Body of pancreas (tissue), 4 donors: ENCODE data around the gene RIPK1. TPM values are rescaled to one million over a fixed set of nuclear protein-coding genes. Genes with fewer than 3 reads are reported as not detected.
"Not testable (repeated sequence)": the region's sequence is repeated elsewhere in the genome, so short reads cannot be mapped to it uniquely, and the experiment has no call there.

ENCODE experiments used
- ATAC-seq: fragments of 150-250 bp; one replicate; pipeline ENCODE4 v1.9.1; 2016
- DNase-seq, 4 donors: peaks; one replicate each; pipeline ENCODE4 v3.0.0-alpha.2; 2019
- H3K27ac ChIP-seq, 4 donors: fragments of 200-600 bp; sonication (generic); 1 replicate in 3 of 4; 2 replicates in 1 of 4; pipeline versions ENCODE4 v1.5.1 to v1.6.1; 2016 to 2019; ENCODE audit warnings: mild to moderate bottlenecking in 1 of 4, mixed read lengths in 1 of 4, moderate library complexity in 1 of 4
- H3K27me3 ChIP-seq, 2 donors: fragments of 200-600 bp; sonication (generic); one replicate each; pipeline ENCODE4 v1.6.0; 2016; ENCODE audit warnings: mild to moderate bottlenecking in 1 of 2
- H3K36me3 ChIP-seq, 2 donors: fragments of 200-600 bp; sonication (generic); replicated peaks in 1 of 2; 2 replicates each; pipeline ENCODE4 v1.5.1; 2016; ENCODE audit warnings: low read depth in 2 of 2; ENCODE audit not compliant: insufficient read depth in 1 of 2
- H3K4me1 ChIP-seq: fragments of 200-600 bp; sonication (generic); one replicate; pipeline ENCODE4 v1.6.0; 2016
- H3K4me3 ChIP-seq, 2 donors: fragments of 200-600 bp; sonication (generic); 1 replicate in 1 of 2; 2 replicates in 1 of 2; pipeline ENCODE4 v1.5.1; 2016 to 2019
- H3K9me3 ChIP-seq, 3 donors: fragments of 200-600 bp; sonication (generic); 1 replicate in 2 of 3; 2 replicates in 1 of 3; pipeline ENCODE4 v1.5.1; 2016
- CTCF ChIP-seq, 7 experiments: fragments of 450-650 bp in 4 of 7; fragments of 200-600 bp in 3 of 7; sonication (generic) in 3 of 7; IDR thresholded peaks; one replicate each; pipeline ENCODE4 v1.5.1; 2016 to 2019; ENCODE audit warnings: antibody characterized with exemption in 7 of 7
- POLR2A ChIP-seq, 3 donors: fragments of 450-650 bp; IDR thresholded peaks; one replicate each; pipeline ENCODE4 v1.6.1; 2016; ENCODE audit warnings: antibody characterized with exemption in 3 of 3, mild to moderate bottlenecking in 2 of 3
- WGBS, 2 donors: methylation state at CpG; one replicate each; pipeline ENCODE4 v1.1.5; 2017; 5-methylcytosine and 5-hydroxymethylcytosine counted together
- intact Hi-C: fragments of 100-400 bp; cut with DNase I; formaldehyde crosslinking; loops from one replicate; pipeline ENCODE4 v1.15.1; 2023
- total RNA-seq, 2 donors: library from RNA; depleted of rRNA; stranded (reverse); fragments of >200 nt; gene quantifications; one replicate each; pipeline ENCODE4 v1.1.0, GENCODE V29; 2016

The RIPK1 gene
- total RNA-seq, 2 donors from 2014 or later = 11.4 to 14.2 TPM

- H3K36me3 ChIP-seq = no peaks in the 10 kb centered on the region
- ATAC-seq (no peak), DNase-seq (no peak)
- H3K4me1 ChIP-seq = peaks cover 11% of the 10 kb centered on the region
- 41 to 48% methylated on average over 2 of the region's 2 CpGs for WGBS, 2 donors
- TF ChIP-seq CTCF (IDR thresholded peaks at IDR 0.05) = no peak
- intact Hi-C loops = no loop called here
- no peak overlapping the region for H3K4me3 ChIP-seq
- no peak overlapping the region for H3K27ac ChIP-seq
- no peaks in the 10 kb centered on the region for H3K27me3 ChIP-seq
- H3K9me3 ChIP-seq = no peaks in the 10 kb centered on the region
Observed at GRCh38 chr6:3058957-3059356, 9.3 kb upstream of the RIPK1 start.

GRCh38 chr6:3060092-3060491 is 8.2 kb upstream of the RIPK1 start:
- H3K36me3 ChIP-seq, H3K27ac ChIP-seq, ATAC-seq, H3K9me3 ChIP-seq, intact Hi-C loops, H3K4me3 ChIP-seq, DNase-seq, H3K27me3 ChIP-seq: not testable (repeated sequence)
- H3K4me1 ChIP-seq = peaks cover 12% of the 10 kb centered on the region
- 85 to 93% methylated on average over 11 of the region's 11 CpGs for WGBS, 2 donors

- ATAC-seq = no peak
- 90% methylated on average over 5 of the region's 5 CpGs for WGBS, 2 donors
Observed at GRCh38 chr6:3061501-3061941, 6.8 kb upstream of the RIPK1 start.

GRCh38 chr6:3063340-3063732 is 5.0 kb upstream of the RIPK1 start:
- DNase-seq, H3K36me3 ChIP-seq, intact Hi-C loops, H3K9me3 ChIP-seq, H3K27me3 ChIP-seq, ATAC-seq: not testable (repeated sequence)
- peaks cover 14% of the 10 kb centered on the region for H3K4me1 ChIP-seq
- peak overlapping the region; percentile 74 to 94 (median 89) for H3K27ac ChIP-seq
- 12% methylated on average over 3 of the region's 19 CpGs; no CpG with 5 or more reads in 1 of the 2 donors for WGBS, 2 donors
- H3K4me3 ChIP-seq = peak overlapping the region; percentile 46 to 82

More at GRCh38 chr6:3061501-3061941, 6.8 kb upstream of the RIPK1 start:
- Histone ChIP-seq H3K36me3 (no peaks in the 10 kb centered on the region), H3K9me3 (no peaks in the 10 kb centered on the region), H3K4me1 (peaks cover 7% of the 10 kb centered on the region), H3K27me3 (no peaks in the 10 kb centered on the region), H3K4me3 (no peak overlapping the region), H3K27ac (no peak overlapping the region)
- no peak for TF ChIP-seq CTCF (IDR thresholded peaks at IDR 0.05)
- TF ChIP-seq POLR2A (IDR thresholded peaks at IDR 0.05) = no peak
- intact Hi-C loops = no loop called here
- DNase-seq = no peak

GRCh38 chr6:3063733-3064700 is 4.3 kb upstream of the RIPK1 start:
- 0 to 1% methylated on average over 15 to 74 of the region's 85 CpGs for WGBS, 2 donors
- peak; percentile 90 for ATAC-seq
- intact Hi-C loops = no loop called here

More at GRCh38 chr6:3063733-3064700, 4.3 kb upstream of the RIPK1 start:
- DNase-seq = peak; percentile 95 to 97 (median 96)
- no peaks in the 10 kb centered on the region for H3K27me3 ChIP-seq
- H3K27ac ChIP-seq = peak overlapping the region; percentile 74 to 94 (median 89)
- peak in 4 of 7 experiments; percentile 10 to 46 (median 26) for TF ChIP-seq CTCF (IDR thresholded peaks at IDR 0.05)
- peak; percentile 99 for TF ChIP-seq POLR2A (IDR thresholded peaks at IDR 0.05)
- H3K4me1 ChIP-seq = peaks cover 14% of the 10 kb centered on the region
- no peaks in the 10 kb centered on the region for H3K9me3 ChIP-seq
- no peaks in the 10 kb centered on the region for H3K36me3 ChIP-seq
- H3K4me3 ChIP-seq = peak overlapping the region; percentile 46 to 82
